Transverse colon (tissue), 4 donors: ENCODE data around the gene PDE8B.

Source experiments
- CTCF ChIP-seq, 5 experiments: fragments of 200-600 bp in 3 of 5; fragments of 450-650 bp in 2 of 5; sonication (generic) in 3 of 5; IDR thresholded peaks; 1 replicate in 2 of 5; 2 replicates in 3 of 5; pipeline ENCODE4 v1.5.1; 2016 to 2017; ENCODE audit warnings: antibody characterized with exemption in 5 of 5, inconsistent platforms in 3 of 5, mild to moderate bottlenecking in 2 of 5, moderate library complexity in 1 of 5
- POLR2A ChIP-seq: fragments of 450-650 bp; IDR thresholded peaks from one replicate; pipeline ENCODE4 v1.6.1; 2016; ENCODE audit warnings: antibody characterized with exemption, mild to moderate bottlenecking, moderate library complexity
- POLR2AphosphoS5 ChIP-seq, 3 donors: sonication (generic); formaldehyde crosslinking; IDR thresholded peaks; one replicate each; pipeline ENCODE4 v1.6.1; 2016; ENCODE audit warnings: antibody characterized with exemption in 3 of 3

- TF ChIP-seq CTCF (IDR thresholded peaks at IDR 0.05) (no peak), POLR2A (no peak), POLR2AphosphoS5 (IDR thresholded peaks at IDR 0.05) (no peak)
These were observed 9.8 kb upstream of the PDE8B start for GRCh38 chr5:77200663-77201062.
